Vagina (tissue), 2 donors: ENCODE measurements around the gene TAGLN. TPM values are rescaled to one million over a fixed set of nuclear protein-coding genes. Genes with fewer than 3 reads are reported as not detected.

Experiments used
- DNase-seq, 2 donors: peaks; one replicate each; pipeline ENCODE4 v3.0.0-alpha.2; 2017; ENCODE audit errors: extremely low spot score in 2 of 2
- H3K27ac ChIP-seq: fragments of 200-600 bp; sonication (generic); one replicate; pipeline ENCODE4 v1.5.1; 2019
- H3K27me3 ChIP-seq: fragments of 200-600 bp; sonication (generic); one replicate; pipeline ENCODE4 v1.5.1; 2019
- H3K36me3 ChIP-seq, 2 donors: fragments of 200-600 bp; sonication (generic); one replicate each; pipeline ENCODE4 v1.5.1; 2017 to 2019
- H3K4me1 ChIP-seq: fragments of 200-600 bp; sonication (generic); one replicate; pipeline ENCODE4 v1.5.1; 2019
- H3K4me3 ChIP-seq, 2 donors: fragments of 200-600 bp; sonication (generic); 1 replicate in 1 of 2; 2 replicates in 1 of 2; pipeline ENCODE4 v1.5.1; 2016 to 2019
- H3K9me3 ChIP-seq: fragments of 200-600 bp; sonication (generic); one replicate; pipeline ENCODE4 v1.5.1; 2019
- POLR2A ChIP-seq, 2 donors: fragments of 450-650 bp; IDR thresholded peaks; one replicate each; pipeline ENCODE4 v1.6.1; 2017; ENCODE audit warnings: antibody characterized with exemption in 2 of 2, mild to moderate bottlenecking in 2 of 2, moderate library complexity in 2 of 2
- POLR2AphosphoS5 ChIP-seq, 2 donors: sonication (generic); formaldehyde crosslinking; IDR thresholded peaks; one replicate each; pipeline ENCODE4 v1.9.0; 2017; ENCODE audit warnings: antibody characterized with exemption in 2 of 2, mild to moderate bottlenecking in 2 of 2, low read depth in 1 of 2; ENCODE audit not compliant: insufficient read depth in 1 of 2
- intact Hi-C: fragments of 100-400 bp; cut with DNase I; formaldehyde crosslinking; loops from one replicate; pipeline ENCODE4 v1.15.1; 2023
- total RNA-seq: library from RNA; depleted of rRNA; stranded (reverse); fragments of >200 nt; gene quantifications from one replicate; pipeline ENCODE4 v1.2.3, GENCODE V29; 2016
- TF ChIP-seq, protein P1 (sequence below), 3 experiments: fragments of 450-650 bp in 2 of 3; fragments of 200-600 bp in 1 of 3; sonication (generic) in 1 of 3; IDR thresholded peaks; one replicate each; pipeline ENCODE4 v1.5.1; 2017 to 2019; ENCODE audit warnings: antibody characterized with exemption in 3 of 3, mild to moderate bottlenecking in 2 of 3, moderate library complexity in 2 of 3

The TAGLN gene
- total RNA-seq, 1 donor from 2014 or later: 1,935 TPM

DNA sequence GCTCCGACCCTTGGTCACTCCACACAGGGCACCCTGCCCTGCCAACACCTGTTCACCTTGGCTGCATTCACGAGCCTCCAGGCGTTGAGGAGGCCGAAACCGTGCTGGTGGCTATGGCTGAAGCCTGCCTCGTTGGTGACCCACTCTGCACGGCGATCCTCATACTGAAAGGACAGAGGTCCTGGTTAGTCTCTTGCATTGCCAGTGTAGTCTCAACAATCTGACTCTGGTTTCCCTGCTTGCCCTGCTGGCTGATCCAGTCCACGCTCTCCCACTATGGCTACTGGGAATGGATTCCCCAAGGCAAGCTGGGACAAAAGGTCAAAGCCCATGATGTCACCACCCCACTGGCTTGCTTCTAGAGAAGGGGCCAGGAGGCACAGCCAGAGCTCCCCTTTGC is 19.8 kb downstream of the TAGLN start:
- Histone ChIP-seq H3K36me3 (peaks cover 0 to 46% of the 10 kb centered on the region in 2 donors), H3K4me3 (no peak overlapping the region), H3K27me3 (no peaks in the 10 kb centered on the region), H3K9me3 (no peaks in the 10 kb centered on the region), H3K27ac (peak overlapping the region; percentile 81), H3K4me1 (peaks cover 51% of the 10 kb centered on the region)
- intact Hi-C loops: loop anchor here (2.0 kb wide), 1 partner anchor 20 kb away; the partner anchor contains the start of gene TAGLN
- TF ChIP-seq, protein P1, sequence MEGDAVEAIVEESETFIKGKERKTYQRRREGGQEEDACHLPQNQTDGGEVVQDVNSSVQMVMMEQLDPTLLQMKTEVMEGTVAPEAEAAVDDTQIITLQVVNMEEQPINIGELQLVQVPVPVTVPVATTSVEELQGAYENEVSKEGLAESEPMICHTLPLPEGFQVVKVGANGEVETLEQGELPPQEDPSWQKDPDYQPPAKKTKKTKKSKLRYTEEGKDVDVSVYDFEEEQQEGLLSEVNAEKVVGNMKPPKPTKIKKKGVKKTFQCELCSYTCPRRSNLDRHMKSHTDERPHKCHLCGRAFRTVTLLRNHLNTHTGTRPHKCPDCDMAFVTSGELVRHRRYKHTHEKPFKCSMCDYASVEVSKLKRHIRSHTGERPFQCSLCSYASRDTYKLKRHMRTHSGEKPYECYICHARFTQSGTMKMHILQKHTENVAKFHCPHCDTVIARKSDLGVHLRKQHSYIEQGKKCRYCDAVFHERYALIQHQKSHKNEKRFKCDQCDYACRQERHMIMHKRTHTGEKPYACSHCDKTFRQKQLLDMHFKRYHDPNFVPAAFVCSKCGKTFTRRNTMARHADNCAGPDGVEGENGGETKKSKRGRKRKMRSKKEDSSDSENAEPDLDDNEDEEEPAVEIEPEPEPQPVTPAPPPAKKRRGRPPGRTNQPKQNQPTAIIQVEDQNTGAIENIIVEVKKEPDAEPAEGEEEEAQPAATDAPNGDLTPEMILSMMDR (IDR thresholded peaks at IDR 0.05): no peak
- TF ChIP-seq POLR2A (IDR thresholded peaks at IDR 0.05): no peak
- no peak for TF ChIP-seq POLR2AphosphoS5 (IDR thresholded peaks at IDR 0.05; ENCODE audit: insufficient read depth in 1 of 2, low read depth in 1 of 2)
- no peak for DNase-seq

DNA sequence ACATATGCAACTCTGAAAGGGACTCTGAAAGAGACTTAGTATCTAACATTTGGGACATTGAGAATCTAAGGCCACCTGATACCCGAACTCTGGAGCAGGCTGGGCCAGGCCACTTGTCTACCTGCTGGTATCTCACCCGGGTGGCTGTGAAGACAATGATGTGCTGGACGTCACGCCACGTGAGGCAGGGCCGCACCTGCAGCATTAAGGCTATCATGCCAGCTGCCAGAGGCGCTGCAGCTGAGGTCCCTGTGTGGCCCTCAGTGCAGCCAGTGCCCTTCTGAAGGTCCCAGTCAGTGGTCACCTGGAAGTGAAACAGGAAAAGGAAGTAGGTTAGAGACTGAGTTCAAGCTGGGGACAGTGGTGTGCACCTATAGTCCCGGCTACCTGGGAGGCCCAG is 20.3 kb downstream of the TAGLN start:
- intact Hi-C loops: loop anchor here (2.0 kb wide), 1 partner anchor 21 kb away; the partner anchor contains the start of gene TAGLN

DNA sequence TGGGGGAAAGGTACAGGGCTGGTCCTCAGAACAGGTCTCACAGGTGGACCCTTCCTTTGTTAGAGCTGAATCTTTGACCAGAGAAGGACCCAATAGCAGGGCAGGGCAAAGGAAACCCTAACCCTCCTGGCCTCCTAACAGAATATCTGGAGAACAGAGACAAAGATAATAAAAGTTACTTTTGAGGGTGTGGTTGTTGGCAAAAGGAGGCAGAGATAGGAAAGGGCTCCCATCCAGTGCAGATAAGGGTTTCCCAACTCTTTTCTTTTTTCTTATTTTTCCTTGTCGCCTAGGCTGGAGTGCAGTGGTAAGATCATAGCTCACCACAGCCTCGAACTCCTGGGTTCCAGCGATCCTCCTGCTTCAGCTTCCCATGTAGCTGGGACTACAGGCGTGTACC is 20.8 kb downstream of the TAGLN start:
- TF ChIP-seq POLR2AphosphoS5 (IDR thresholded peaks at IDR 0.05; ENCODE audit: insufficient read depth in 1 of 2, low read depth in 1 of 2) (no peak), POLR2A (IDR thresholded peaks at IDR 0.05) (no peak)
- TF ChIP-seq, protein P1 (IDR thresholded peaks at IDR 0.05): no peak
- Histone ChIP-seq H3K4me1 (peaks cover 51% of the 10 kb centered on the region), H3K27me3 (no peaks in the 10 kb centered on the region), H3K36me3 (peaks cover 0 to 36% of the 10 kb centered on the region in 2 donors), H3K4me3 (no peak overlapping the region), H3K9me3 (no peaks in the 10 kb centered on the region), H3K27ac (peak overlapping the region; percentile 81)
- intact Hi-C loops: loop anchor here (2.0 to 10.0 kb wide), 3 partner anchors 21 to 115 kb away; partner anchors contain the start of genes SIDT2 and TAGLN
- DNase-seq: no peak

More for the DNA sequence above, 20.3 kb downstream of the TAGLN start:
- H3K4me3 ChIP-seq: no peak overlapping the region
- H3K4me1 ChIP-seq: peaks cover 51% of the 10 kb centered on the region
- H3K27ac ChIP-seq: peak overlapping the region; percentile 81
- TF ChIP-seq, protein P1 (IDR thresholded peaks at IDR 0.05): no peak
- no peak for TF ChIP-seq POLR2A (IDR thresholded peaks at IDR 0.05)
- TF ChIP-seq POLR2AphosphoS5 (IDR thresholded peaks at IDR 0.05; ENCODE audit: insufficient read depth in 1 of 2, low read depth in 1 of 2): no peak
- H3K9me3 ChIP-seq: no peaks in the 10 kb centered on the region
- no peak for DNase-seq
- H3K27me3 ChIP-seq: no peaks in the 10 kb centered on the region
- peaks cover 0 to 41% of the 10 kb centered on the region in 2 donors for H3K36me3 ChIP-seq

DNA sequence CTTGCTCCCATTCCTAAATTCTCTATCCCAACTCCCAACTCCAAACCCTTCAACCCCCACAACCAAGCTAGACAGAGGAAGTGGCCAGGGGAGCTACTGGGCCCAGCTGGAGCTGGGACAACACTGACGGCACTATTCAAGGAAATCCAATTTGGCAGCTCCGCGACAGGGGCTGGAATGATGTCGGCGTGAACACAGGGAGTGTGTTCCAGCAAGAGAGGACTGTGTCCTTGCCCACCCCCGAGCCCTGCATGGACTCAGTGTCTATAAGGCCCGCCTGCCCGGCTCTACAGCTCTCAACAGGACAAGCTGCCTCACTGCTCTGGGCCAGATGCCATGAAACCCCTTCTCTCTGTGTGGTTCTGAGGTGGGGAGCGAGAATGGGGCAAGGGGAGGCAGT is 21.4 kb downstream of the TAGLN start:
- Histone ChIP-seq H3K9me3 (no peaks in the 10 kb centered on the region), H3K4me1 (peaks cover 51% of the 10 kb centered on the region), H3K27ac (peak overlapping the region; percentile 81), H3K36me3 (peaks cover 0 to 36% of the 10 kb centered on the region in 2 donors), H3K4me3 (peak overlapping the region in 1 of 2 donors; percentile 3), H3K27me3 (no peaks in the 10 kb centered on the region)
- no peak for DNase-seq
- TF ChIP-seq POLR2AphosphoS5 (IDR thresholded peaks at IDR 0.05; ENCODE audit: insufficient read depth in 1 of 2, low read depth in 1 of 2) (peak in 1 of 2 donors; percentile 33), POLR2A (IDR thresholded peaks at IDR 0.05) (no peak)
- TF ChIP-seq, protein P1 (IDR thresholded peaks at IDR 0.05): no peak
- intact Hi-C loops: loop anchor here (10.0 kb wide), 2 partner anchors 46 to 116 kb away; partner anchors contain the start of gene SIDT2
